ENCODE measurements around the gene PRKCE.

The PRKCE gene

DNA sequence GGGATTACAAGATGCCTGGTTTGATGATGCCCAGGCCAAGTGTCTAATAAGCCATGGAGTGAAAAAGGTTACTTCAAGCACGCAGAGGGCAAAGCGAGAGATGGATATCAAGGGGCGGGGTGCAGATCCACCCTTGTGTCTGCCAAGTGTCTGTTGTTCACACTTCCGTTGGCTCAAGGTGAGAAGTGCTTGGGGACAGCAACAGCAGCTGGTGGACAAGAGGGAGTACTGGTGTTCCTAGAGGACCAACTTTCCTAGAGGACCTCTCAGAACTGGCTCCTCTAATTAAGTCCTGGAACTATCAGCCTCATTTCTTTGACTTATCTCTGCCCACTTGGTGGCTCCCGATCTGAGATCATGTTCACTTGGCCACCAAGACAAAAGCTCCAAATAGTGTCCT is 299.1 kb downstream of the PRKCE start:
- Mint-ChIP-seq H3K27me3 (no peaks in the 10 kb centered on the region), H3K9me3 (ENCODE audit: low read depth) (no peaks in the 10 kb centered on the region), H3K27ac (no peak overlapping the region), H3K4me3 (no peak overlapping the region), H3K4me1 (ENCODE audit: low read depth) (no peaks in the 10 kb centered on the region), H3K36me3 (no peaks in the 10 kb centered on the region)

DNA sequence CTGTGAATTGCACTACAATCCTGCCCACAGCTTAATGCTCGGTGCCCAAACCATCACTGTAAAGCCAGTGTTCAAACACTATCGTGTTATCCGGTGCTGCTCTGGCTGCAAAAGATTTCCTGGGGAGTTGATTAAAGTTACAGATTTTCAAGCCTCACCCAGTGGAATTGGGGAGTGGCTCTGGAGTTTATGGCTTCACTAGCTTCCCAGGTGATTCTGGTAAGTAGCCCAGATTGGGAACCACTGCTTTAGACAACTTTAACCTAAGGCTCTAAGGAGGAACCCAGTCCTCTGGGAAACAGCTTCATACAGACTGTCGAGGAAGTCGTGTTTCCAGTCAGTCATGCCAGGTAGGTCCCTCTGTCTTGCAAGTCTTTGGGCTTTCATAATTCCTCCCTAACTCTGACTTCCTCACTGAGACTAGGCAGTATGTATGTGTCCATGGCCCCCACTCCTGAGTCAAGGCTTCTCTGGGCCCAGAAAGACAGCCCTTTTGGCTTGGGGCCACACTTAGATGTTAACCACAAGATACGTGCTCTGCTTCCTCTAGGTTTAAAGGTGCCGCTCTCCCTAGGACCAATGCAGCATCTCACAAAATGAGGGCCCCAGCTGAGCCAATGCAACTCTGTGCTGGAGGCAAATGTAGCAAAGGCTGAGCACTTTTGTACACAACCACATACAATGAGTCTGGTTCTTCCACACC is 299.7 kb downstream of the PRKCE start:
- Mint-ChIP-seq H3K36me3 (no peaks in the 10 kb centered on the region), H3K4me1 (ENCODE audit: low read depth) (no peaks in the 10 kb centered on the region), H3K4me3 (no peak overlapping the region), H3K27me3 (no peaks in the 10 kb centered on the region), H3K27ac (no peak overlapping the region), H3K9me3 (ENCODE audit: low read depth) (no peaks in the 10 kb centered on the region)

DNA sequence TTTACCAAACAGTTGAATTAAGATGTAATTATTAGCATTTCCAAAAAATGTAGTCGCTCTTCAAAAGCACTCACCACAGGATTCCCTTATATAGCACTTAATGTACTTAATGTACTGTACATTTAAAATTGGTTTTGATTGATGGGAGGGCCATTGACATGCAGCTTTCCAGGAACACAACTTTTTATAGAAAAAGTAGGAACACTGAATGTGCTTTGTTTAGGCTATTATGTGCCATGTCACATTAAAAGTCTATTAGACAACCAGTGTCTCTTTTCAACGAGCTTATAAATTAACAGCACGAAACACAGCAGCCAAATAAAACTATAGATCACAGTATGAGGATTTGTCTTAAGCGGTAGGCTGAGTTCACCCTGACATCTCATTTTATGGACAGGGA is 301.1 kb downstream of the PRKCE start:
- Mint-ChIP-seq H3K36me3 (no peaks in the 10 kb centered on the region), H3K27me3 (no peaks in the 10 kb centered on the region), H3K4me3 (no peak overlapping the region), H3K9me3 (ENCODE audit: low read depth) (no peaks in the 10 kb centered on the region), H3K27ac (no peak overlapping the region), H3K4me1 (ENCODE audit: low read depth) (no peaks in the 10 kb centered on the region)

DNA sequence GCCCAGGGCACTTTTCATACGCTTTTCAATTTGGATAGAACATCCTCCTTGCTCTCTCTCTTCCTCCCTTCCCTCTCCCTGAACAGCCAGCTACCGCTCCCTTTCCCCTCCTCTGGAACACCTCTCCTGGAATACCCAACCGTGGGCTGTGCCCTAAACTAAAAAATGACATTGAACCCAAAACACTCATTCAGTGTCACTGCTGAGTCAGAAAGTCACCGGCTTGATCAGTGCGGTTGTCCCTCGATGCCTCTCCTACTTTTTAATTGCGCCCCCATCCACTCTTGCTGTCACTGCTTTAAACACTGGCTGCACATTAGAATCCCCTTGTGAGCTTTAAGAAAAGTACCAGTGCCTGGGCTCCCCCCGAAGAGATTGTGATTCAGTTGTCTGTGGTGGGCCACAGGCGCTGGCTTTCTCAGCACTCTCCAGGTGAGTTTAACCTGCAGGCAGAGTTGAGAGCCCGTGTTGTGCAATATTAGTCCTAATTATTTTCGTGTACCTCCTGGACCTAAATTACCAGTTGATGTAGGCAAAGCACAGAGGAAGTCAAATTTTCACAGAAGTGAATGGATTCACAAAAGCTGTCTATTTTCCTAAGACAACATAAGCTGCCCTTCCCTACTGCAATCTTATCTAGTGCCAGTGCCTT is 302.0 kb downstream of the PRKCE start:
- H3K27me3 Mint-ChIP-seq = no peaks in the 10 kb centered on the region
- H3K4me3 Mint-ChIP-seq = no peak overlapping the region
- no peak overlapping the region for H3K27ac Mint-ChIP-seq
- no peaks in the 10 kb centered on the region for H3K36me3 Mint-ChIP-seq
- H3K9me3 Mint-ChIP-seq (ENCODE audit: low read depth) = no peaks in the 10 kb centered on the region
- H3K4me1 Mint-ChIP-seq (ENCODE audit: low read depth) = no peaks in the 10 kb centered on the region

DNA sequence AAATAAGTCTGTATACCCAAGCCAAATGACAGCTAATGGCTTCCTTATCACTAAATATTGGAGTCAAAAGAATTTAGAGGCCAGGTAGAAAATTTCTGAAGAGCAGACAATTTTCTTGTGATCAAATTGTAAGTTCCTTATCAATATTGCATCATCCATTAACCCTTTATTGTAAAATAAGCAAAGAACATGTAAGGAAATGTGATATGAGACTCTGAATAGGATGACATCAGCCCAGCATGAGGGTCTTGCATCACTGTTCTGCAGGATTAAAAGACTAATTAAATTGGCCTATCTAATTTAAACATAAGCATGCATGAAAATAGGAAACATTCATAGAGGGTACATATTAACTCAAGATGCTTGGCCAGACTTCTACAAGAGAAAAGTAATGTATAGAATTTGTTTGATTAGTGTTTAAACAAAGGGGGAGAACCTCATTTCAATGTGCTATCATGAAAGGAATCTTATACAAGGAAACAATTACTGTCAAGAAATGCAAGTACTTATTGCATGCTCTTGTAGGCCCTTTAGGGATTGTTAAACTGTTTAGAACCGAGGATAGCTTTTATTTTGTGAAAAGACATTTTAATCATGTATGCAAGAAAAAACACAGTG is 302.9 kb downstream of the PRKCE start:
- Mint-ChIP-seq H3K4me3 (no peak overlapping the region), H3K36me3 (no peaks in the 10 kb centered on the region), H3K4me1 (ENCODE audit: low read depth) (no peaks in the 10 kb centered on the region), H3K27me3 (no peaks in the 10 kb centered on the region), H3K27ac (no peak overlapping the region), H3K9me3 (ENCODE audit: low read depth) (no peaks in the 10 kb centered on the region)

DNA sequence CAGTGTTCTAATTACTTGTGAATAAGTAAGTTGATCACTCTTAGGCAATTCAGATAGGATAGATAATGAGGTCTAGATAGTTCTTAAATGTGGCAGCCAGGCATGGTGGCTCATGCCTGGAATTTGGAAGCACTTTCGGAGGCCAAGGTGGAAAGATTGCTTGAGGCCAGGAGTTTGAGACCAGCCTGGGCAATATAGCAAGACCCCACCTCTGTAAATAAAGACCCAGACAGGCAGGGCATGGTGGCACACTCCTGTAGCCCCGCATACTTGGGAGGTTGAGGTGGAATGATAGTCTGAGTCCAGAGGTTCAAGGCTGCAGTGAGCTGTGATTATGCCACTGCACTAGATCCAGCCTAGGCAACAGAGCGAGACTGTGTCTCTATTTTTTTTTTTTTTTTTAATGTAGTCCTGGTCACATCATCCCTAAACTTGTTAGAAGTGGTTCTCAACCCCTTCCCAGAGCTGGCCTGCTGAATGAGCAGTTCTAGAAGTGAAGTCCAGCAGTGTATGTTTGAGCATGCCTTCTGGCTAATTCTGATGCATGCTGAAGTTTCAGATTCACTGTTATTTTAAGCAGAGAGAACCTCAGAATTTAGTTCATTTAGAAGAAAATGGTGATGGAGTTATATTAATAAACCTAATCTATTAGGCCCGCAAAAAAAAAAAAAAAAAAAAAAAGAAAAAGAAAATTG is 306.2 kb downstream of the PRKCE start:
- H3K36me3 Mint-ChIP-seq = no peaks in the 10 kb centered on the region
- no peaks in the 10 kb centered on the region for H3K9me3 Mint-ChIP-seq (ENCODE audit: low read depth)
- no peaks in the 10 kb centered on the region for H3K27me3 Mint-ChIP-seq
- H3K4me1 Mint-ChIP-seq (ENCODE audit: low read depth) = no peaks in the 10 kb centered on the region
- no peak overlapping the region for H3K27ac Mint-ChIP-seq
- no peak overlapping the region for H3K4me3 Mint-ChIP-seq

DNA sequence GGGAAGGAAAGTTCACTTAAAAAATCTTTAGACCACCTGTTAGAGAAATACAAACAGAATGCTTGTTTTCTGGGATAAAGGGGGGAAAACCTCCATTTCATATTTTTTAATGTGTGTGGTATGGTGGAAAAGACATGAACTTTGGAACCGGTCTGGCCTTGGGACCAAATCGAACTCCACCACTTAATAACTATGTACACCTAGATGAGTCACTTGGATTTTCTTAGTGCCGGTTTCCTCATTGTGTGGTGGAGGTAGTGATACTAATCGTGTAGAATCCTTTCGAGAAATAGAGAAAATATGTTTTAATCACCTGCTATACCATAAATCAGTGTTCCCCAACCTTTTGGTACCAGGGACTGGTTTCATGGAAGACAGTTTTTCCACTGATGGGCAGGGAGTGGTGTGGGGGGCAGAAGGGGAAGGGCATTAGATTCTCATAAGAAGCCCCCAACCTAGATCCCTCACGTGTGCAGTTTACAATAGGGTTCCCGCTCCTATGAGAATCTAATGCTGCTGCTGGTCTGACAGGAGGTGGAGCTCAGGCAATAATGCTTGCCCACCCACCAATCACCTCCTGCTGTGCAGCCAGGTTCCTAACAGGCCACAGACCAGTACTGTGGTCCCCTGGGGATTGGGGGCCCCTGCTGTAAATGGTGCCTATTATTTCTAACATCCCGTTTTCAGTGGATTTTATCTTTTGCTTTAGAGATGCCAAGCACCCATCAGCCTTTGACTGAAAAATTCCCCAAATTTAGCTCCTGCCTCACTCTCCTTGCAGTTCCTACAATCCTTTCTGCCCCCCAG is 308.8 kb downstream of the PRKCE start:
- Mint-ChIP-seq H3K27me3 (no peaks in the 10 kb centered on the region), H3K4me1 (ENCODE audit: low read depth) (peaks cover 15% of the 10 kb centered on the region), H3K27ac (no peak overlapping the region), H3K9me3 (ENCODE audit: low read depth) (no peaks in the 10 kb centered on the region), H3K36me3 (peaks cover 2% of the 10 kb centered on the region), H3K4me3 (no peak overlapping the region)

DNA sequence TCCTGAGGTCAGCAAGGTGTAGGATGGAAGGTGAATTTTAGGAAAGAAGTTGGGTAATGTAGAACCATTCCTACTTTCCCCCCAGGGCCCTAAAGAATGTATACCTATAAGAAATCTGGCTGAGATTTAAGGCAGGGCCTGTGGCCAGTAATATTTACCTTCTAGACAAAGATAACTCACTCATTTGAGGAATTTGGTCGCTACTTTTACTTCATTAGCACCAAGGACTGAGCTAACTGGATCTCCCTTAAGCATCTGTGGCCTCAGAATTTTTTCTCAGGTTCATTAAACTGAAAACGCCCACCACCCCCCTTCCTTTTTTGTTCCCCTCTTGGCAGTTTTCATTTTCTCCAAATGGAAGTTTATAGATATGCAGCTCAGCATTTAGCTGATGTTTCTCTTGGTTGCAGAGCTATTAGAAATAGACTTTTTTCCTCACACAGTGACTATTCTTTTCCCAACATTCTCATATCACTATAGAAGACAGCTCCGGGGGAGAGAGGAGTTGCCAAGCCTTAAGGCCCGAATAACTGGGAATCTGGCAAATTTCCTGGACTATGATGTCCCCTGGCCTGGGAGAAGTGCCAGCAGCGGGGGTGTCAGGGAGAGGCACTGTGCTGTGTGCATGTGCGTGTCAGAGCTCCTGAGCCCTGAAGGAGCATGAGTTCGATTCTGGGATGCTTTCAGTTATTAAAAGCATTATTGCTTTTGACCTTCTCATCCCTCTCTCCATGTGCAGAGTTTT is 310.9 kb downstream of the PRKCE start:
- Mint-ChIP-seq H3K36me3 (peaks cover 2% of the 10 kb centered on the region), H3K9me3 (ENCODE audit: low read depth) (no peaks in the 10 kb centered on the region), H3K27me3 (no peaks in the 10 kb centered on the region), H3K4me3 (no peak overlapping the region), H3K27ac (no peak overlapping the region), H3K4me1 (ENCODE audit: low read depth) (peaks cover 16% of the 10 kb centered on the region)

DNA sequence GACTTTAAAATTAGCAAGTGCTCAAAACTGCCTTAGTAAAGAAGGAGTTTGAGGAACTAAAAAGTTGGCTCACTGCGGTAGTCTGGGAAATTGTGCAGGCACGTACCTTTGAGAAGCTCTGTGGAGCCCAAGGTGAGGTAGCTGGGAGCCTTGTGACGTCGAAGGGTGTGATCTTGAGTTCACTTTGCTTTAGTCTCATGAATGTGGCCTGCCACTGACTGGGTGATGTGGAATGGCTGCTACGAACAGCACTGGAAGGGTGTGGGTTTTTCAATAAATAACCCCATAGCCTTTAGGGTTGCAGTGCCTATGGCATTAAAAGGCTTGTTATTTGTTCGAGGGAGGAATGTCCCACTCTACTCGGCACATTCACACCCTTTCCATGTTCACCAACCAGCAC is 312.3 kb downstream of the PRKCE start:
- Mint-ChIP-seq H3K4me3 (no peak overlapping the region), H3K9me3 (ENCODE audit: low read depth) (no peaks in the 10 kb centered on the region), H3K36me3 (peaks cover 2% of the 10 kb centered on the region), H3K27ac (no peak overlapping the region), H3K4me1 (ENCODE audit: low read depth) (peaks cover 16% of the 10 kb centered on the region), H3K27me3 (no peaks in the 10 kb centered on the region)

DNA sequence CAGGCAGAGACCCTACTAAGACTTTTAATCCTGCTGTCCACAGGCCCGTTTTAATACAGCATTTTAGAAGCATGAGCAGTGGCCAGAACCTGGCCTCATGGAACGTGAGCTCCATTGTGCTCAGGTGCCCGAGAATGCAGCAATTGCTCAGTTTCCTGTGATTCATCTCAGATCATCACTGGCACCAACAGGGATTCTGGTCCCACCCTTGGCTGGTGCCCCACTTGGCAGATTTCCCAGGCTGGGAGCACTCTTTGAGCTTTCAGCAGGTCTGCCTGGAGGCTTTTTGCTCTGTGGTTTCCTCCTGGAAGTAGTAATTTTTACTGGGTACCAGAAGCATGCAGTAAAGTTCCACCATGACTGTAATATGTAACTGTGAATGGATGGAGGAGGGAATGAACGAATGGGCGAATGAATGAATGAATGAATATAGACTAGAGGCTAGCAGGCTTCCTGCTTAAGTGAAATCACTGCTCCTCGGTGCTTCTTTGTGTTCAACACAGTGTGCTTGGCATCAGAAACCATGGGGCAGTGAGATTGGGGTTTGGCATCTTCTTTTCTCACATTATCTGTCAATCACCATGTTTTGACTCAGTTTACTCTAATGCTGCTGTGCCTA is 312.9 kb downstream of the PRKCE start:
- Mint-ChIP-seq H3K36me3 (peaks cover 2% of the 10 kb centered on the region), H3K9me3 (ENCODE audit: low read depth) (no peaks in the 10 kb centered on the region), H3K4me3 (no peak overlapping the region), H3K27me3 (no peaks in the 10 kb centered on the region), H3K4me1 (ENCODE audit: low read depth) (peaks cover 16% of the 10 kb centered on the region), H3K27ac (no peak overlapping the region)

DNA sequence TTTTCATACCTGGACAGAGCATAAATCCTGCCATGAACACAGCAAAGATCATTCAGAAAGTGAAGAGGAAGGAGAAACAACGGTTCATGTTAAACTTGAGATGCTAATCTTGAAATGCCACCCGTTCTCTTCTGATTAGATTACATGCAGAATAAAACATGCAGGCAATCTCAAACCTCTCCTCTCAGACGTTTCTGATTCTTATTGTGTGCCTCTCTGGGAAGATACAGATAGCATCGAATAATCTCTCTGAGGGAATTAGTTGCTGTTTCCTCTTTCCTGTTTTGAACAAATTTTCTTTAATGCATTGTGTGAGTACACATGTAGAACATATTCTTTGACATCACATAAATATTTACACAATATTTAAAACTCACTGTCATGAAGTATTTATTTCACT is 313.4 kb downstream of the PRKCE start:
- Mint-ChIP-seq H3K27ac (no peak overlapping the region), H3K27me3 (no peaks in the 10 kb centered on the region), H3K9me3 (ENCODE audit: low read depth) (no peaks in the 10 kb centered on the region), H3K4me3 (no peak overlapping the region), H3K36me3 (peaks cover 2% of the 10 kb centered on the region), H3K4me1 (ENCODE audit: low read depth) (peaks cover 16% of the 10 kb centered on the region)

DNA sequence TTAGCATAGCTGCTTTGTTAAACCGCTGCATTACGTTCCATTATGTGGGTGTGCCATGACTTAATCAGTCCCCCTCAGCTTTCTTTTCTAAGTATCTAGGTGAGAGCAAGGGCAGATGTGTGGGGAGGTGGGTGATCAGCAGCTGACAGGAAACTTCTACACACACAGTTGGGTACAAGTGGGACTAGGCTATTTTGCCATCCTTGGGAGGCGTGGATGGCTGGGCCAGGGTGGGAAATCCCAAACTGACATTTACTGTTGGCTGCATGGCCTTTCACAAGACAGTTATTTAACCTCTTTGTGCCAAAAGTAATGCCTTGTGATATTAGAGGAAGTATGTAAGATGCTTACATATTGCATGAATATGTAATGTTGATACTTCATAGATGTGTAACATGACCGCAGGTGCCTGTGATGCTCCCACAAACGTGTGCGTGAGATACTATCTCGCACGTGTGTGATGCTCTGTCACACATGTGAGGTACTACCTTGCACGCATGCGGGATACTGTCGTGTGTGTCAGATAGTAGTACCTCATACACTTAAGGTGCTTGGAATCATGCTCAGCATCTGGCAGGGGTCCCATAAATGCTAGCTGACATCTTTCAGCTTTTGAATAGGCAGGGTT is 314.5 kb downstream of the PRKCE start:
- Mint-ChIP-seq H3K9me3 (ENCODE audit: low read depth) (no peaks in the 10 kb centered on the region), H3K4me1 (ENCODE audit: low read depth) (peaks cover 16% of the 10 kb centered on the region)

DNA sequence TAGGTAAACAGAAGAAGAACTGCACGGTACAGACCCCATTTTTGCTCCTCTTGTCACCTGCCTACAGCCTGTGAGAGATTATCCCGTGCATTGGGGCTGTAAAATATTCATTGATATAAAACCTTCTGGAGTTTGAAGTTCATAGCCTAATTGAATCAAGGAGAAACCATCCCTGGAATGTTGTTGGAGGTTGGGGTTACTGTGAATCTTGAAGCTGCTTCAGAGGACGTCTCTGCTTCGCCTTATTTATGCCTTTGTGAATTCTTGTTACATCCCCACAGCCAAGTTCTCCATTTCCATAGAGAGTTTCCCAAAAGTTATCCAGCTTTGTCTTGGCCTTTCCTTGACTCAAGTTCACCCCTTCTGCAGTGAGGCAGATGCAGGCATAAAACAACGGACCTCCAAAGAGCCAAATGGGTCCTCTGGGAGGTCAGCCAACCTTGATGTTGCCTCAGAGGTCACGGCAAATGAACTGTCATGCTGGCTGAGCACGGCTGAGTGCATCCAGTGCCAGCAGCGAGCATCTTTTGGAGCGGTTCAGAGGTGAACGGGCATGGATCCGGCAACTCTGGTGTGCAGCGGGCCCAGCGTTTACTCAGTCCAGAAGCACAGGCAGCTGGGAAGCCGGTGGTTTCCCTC is 317.6 kb downstream of the PRKCE start:
- Mint-ChIP-seq H3K4me3 (no peak overlapping the region), H3K27ac (no peak overlapping the region), H3K4me1 (ENCODE audit: low read depth) (peaks cover 12% of the 10 kb centered on the region), H3K27me3 (no peaks in the 10 kb centered on the region), H3K9me3 (ENCODE audit: low read depth) (no peaks in the 10 kb centered on the region), H3K36me3 (peaks cover 2% of the 10 kb centered on the region)

More for the DNA sequence above, 314.5 kb downstream of the PRKCE start:
- no peaks in the 10 kb centered on the region for H3K27me3 Mint-ChIP-seq
- no peak overlapping the region for H3K4me3 Mint-ChIP-seq
- H3K36me3 Mint-ChIP-seq = peaks cover 2% of the 10 kb centered on the region
- H3K27ac Mint-ChIP-seq = no peak overlapping the region

Data from activated naive CD8-positive, alpha-beta T cell (primary cell).